ENCODE measurements around the gene PDK3.

The PDK3 gene

DNA sequence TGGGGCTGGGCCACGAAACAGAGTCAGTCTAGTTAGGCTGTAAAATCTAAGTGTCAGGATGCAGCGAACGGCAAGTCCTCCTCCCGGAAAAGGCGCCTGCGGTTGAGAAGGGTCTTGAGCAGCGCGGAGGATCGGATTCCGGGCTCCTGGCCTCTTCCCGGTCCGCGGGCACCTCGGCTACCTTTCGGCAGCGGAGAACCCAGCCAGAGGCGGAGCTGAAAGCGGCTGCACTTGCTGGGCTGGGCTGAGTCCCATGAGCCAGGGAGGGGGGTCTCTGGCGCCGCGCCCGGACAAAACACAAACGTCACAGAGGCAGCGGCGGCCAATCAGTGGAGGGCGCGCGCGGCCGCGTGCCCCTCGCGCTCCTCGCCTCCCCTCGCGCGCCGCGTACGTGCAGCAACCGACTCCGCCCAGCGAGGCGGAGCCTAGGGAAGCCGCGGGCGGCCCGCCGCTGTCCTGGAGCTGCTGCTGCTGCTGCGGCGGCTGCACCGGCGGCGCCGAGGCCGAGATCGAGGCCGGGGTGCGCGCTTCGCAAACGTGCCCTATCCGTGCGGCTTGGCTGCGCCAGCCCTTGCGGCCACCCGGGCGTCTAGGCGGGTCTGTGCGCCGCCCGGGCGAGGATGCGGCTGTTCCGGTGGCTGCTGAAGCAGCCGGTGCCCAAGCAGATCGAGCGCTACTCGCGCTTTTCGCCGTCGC lies at the start of gene PDK3:
Gene PDK3, plus strand, starts transcription at position 451 of the 696 bp plus-strand sequence. Its CDS starts 170 bp downstream, at position 621.
- peak; percentile 65 to 76 for DNase-seq (ENCODE audit: low read depth in 2 of 2)

DNA sequence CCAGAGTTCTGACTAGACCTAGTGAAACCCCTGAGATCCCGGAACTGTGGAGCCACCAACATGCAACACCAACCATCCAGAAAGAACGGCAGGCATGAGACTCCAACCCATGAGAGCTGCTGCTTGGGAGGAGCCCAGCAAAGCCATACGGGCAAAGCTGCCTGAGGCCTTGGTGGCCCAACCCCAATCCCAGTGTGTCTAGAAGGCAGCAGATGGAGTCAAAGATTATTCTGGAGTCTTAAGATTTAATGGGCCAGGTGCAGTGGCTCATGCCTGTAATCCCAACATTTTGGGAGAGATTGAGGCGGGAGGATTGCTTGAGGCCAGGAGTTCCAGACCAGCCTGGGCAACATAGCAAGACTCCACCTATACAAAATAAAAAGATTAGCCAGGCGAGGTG lies 49.2 kb upstream of the PDK3 start:
- DNase-seq (ENCODE audit: low read depth in 2 of 2): no peak

DNA sequence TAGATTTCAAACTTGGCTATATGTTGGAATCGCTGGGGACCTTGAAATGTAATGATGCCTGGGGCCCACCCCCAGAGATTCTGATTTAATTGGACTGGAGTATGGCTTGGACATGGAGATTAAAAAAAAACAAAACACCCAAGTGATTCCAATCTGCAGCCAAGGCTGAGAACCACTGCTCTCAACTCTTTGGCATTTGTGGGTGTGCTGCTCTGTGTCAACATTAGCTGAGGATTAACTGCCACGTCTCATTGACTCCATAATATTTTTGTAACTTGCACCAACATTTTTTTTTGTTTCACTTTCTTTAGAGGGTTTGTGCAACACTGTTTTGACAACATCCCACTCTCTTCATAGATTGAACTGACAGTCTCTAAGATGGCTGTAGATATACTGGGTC lies 41.1 kb upstream of the PDK3 start:
- no peak for DNase-seq (ENCODE audit: low read depth in 2 of 2)

DNA sequence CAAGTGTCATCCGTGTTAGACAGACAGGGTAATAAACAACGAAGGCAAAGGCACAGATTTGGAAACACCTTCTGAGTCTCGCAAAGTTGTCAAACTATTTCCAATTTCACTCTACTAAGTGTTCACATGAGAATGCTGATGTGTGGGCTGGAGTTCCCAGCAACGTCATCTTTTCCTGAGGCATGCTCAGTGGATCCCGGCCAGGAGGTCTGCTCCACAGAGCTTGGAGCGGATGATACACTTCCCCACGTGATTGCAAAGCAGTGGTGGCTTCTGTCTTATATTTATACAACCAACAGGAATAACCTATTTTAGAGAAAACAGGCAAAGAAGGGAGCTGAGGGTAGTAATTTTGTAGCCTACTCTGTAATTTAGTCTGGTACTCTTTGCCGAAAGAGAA lies 40.1 kb upstream of the PDK3 start:
- DNase-seq (ENCODE audit: low read depth in 2 of 2): no peak

DNA sequence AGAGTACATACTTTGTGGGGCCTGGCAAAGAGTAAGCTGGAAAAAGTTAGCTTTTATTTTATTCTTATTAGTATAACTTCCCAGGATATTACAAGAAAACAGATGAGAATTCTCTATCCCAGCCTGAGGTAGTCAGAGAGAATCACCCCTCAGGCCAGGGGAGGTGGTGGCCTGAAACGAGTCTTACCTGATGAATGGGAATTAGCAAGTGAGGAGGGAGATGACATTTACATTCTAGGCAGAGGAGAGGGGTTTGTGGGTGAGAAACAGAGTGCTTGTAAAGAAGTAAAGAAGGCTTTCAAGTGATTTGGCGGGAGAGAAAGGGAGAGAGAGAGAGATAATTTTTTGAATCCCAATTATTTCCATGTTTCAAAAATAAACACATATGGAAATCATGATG lies 39.3 kb upstream of the PDK3 start:
- DNase-seq (ENCODE audit: low read depth in 2 of 2): no peak

DNA sequence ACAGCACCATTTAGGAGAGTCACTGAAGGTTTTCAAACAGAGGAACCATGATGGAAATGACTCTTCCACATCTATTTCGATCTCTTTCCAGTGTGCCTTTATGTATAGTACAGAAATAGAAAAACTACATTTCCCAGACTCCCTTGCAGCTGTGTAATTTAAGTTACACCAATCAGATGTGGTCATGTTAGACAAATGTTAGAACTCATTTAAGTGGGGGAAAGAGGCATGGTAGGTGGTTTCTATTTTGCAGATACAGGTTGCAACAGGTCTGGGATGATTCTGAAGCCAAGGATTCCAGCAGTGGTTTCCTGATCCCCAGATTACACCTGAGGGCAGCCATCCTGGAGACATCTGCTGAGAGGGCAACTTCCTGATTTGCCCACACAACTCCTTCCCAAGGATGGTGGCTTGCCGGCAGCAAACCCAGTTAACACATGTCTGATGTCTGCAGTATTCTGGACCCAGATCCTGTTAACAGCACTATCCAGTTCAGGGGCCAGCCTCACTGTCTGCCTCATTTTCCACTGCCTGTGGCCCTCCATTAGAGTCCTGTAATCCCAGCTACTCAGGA lies 38.7 kb upstream of the PDK3 start:
- no peak for DNase-seq (ENCODE audit: low read depth in 2 of 2)

DNA sequence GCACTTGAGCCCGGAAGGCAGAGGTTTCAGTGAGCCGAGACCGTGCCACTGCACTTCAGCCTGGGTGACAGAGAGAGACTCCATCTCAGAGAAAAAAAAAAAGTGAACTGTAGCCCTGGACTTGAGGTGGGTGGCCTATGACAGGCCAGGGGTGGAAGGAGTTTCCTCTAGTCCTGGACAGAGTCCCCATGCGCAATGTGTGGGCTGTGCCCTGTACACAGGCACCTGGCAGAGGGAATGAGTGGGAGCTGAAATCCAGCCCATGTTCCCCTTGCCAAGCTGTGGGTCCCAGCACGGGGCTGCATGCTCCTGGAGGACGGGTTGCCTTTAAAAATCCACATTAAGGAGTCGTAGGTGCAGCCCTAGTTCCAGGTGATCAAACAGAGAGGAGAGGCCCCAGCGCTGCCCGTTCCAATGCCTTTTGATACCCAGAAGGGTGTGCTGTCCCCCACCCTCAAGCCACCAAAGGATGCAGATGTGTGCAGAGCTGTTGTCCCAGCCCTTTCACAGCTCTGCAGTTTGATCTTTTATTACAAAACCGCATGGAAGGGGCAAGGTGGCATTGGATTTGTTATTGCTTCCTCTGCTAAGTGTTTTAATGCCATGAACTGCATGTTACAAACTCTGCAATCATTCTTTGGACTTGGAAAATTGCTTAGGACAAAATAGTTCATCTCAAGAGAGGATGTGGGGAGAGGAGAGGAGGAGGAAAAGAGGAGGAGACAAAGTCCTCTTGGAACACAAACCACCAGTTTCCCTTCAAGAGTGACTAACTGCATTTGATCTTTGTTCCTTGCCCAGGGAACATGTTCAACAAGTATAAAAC lies 38.0 kb upstream of the PDK3 start:
- no peak for DNase-seq (ENCODE audit: low read depth in 2 of 2)

DNA sequence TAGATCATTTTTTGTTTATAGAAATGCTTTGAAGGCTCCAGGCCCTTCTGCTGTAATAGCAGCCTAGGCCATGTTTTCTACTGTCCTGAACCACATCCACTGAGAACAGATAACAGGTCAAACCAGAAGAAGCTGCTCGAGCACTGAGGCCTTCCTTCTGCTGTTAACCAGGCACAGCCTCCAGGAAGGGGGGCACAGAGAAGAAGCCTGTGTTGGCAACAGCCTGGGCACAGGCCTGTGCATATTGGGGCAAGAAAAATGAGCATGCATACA lies 37.4 kb upstream of the PDK3 start:
- DNase-seq (ENCODE audit: low read depth in 2 of 2): no peak

DNA sequence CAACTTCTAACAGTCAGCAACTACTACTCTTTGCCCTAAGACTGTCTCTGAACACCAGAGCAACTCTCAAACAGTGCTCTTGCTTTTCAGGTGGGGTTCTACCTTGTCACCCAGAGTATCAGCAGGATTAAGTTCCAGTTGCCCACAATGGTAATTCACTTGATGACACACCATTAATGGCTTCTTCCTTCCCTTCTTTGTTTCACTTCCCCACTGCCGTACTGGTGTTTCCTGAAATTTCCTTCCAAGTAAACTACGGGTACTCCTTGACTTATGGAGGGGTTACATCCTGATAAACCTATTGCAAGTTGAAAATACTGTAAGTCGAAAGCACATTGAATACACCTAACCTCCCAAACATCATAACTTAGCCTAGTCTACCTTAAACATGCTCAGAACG lies 36.6 kb upstream of the PDK3 start:
- DNase-seq (ENCODE audit: low read depth in 2 of 2): no peak

DNA sequence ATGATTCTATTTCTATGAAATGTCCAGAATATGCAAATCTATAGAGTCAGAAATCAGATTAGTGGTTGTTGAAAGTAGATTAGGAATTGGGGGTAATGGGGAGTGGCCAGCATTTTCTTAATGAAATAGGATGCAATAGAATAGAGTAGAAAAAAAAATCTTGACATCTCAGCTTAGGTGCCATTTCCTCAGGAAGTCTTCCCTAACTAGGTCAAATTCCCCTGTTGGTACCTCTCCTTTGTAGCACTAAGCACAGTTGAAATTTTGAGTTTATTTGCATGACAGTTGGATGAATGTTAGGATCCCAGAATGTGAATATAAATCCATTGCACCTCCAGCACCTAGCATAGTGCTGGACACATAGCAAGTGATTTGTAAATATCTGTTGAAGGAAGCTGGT lies 30.0 kb upstream of the PDK3 start:
- DNase-seq (ENCODE audit: low read depth in 2 of 2): no peak

DNA sequence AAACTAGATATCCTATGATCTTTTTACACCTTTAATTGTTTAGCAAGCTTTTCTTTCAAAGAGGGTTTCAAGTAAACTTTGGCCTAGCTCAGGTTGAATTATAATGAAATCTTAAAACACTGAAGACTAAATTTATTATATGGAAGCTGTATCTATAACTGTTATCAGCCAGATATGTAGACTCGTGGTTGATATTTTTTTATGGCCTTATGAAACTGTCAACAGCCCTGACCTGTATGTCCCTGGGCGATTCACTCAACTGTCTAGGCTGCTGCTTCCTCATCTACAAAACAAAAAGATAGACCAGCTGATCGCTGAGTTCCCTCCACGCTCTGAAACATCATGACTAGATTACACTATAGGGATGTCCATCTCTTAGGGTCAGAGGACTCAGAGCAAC lies 21.2 kb upstream of the PDK3 start:
- no peak for DNase-seq (ENCODE audit: low read depth in 2 of 2)

DNA sequence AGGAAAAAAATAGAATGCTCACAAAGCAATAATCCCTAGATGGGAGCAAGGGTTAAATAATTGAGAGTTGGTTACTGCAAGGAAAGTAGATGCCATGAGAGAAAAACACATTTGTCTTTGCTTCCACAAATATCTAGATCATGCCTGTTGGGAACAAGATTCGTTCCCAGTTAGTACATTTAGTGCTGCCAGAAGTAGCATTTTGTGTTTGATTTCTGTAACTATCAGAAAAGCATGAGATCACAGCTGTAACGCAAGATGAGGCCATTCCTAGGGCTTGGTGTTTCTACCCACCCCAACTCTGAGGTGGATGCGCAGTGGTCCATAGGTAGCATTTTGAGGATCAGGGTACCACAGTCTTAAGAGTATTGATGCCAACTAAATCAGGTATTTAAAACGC lies 20.4 kb upstream of the PDK3 start:
- DNase-seq (ENCODE audit: low read depth in 2 of 2): no peak

DNA sequence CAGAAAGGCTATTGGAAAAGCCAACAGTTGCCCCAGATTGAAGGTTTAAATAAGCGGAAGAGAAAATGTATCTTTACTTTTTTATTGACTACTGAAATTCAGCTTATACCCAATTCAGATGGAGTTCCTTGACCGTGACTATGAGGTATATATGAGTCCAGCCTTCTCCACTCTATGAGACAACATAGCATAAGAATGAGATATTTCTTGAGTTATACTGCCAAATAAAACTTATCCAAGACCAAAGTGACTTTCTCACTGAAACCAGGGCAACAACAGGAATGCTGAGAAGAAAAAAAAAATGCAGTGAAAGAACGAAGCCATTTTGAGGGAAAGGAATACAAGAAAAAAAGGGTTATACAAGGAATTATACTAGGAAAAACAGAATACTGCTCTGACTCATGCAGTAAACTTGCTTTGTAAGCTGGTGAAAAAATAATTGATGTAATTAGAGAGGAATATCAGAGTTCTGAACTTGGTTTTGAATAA lies 16.3 kb upstream of the PDK3 start:
- DNase-seq (ENCODE audit: low read depth in 2 of 2): no peak

DNA sequence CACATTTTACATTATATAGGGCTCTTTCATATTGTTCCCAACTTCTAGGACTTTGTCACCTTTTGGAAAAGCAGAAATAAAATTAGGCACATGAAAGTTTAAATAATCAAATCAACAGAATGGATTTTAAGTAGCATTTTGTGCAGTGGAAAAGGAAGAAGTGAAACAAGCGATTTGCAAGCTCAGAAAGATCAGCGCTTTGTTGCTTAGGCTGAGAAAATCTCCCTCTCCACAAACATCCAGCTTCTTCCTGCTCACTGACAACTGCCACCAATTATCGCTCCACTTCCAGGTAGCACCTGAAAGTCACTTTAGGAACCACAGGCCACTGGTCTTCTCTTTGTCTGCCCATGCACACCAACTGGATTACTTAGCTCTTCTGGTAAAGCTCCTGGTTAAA lies 2.0 kb upstream of the PDK3 start:
- DNase-seq (ENCODE audit: low read depth in 2 of 2): no peak

DNA sequence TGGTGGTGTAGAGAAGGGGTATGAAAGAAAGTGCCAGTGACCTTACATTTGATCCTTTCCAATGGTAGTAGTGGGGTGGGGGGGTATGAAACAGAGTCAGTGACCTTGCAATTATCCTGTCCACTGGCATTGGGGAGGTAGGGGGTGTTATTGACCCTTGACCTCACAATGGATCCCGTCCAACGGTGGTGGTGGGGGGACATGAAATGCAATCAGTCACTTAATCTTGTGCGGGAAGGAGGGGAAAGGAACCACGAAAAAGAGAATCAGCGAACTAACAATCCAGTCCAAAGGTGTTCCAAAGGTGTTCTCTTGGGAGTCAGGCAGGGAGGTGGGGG lies 619 bp upstream of the PDK3 start:
- DNase-seq (ENCODE audit: low read depth in 2 of 2): no peak

DNA sequence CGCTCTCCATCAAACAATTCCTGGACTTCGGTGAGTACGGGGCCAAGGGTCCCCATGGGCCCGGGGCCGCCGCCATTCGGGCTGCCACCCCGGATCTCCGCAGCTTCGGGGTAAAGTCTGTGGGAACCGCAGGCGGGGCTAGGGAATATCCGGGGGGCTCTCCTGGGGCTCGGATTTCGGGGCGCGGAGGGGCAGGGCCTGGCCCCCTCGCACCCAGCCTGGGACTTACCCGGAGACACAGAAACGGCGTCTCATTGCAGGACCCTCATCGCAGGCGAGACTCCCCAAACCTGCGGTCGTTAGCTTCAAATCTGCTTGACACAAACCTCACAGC lies 413 bp downstream of the PDK3 start:
- no peak for DNase-seq (ENCODE audit: low read depth in 2 of 2)

DNA sequence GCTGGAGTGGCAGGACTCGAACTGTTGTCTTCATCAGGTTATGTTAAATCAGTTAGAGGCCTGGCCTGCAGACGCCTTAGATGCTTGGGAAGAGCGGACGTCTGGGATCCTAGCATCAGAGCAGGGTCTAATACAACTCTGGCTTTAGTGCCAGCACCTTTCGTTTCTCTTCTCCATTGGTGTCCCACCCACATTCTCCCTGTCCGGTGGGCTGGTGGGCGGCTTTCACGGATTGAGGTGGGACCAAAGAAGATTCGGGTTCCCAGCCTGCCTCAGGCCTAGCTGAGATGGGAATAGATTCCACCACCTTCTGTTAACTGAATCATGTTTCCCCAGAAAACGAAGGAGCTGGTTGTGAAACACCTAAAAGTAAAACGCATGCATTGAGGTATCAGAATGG lies 939 bp downstream of the PDK3 start:
- DNase-seq (ENCODE audit: low read depth in 2 of 2): no peak

DNA sequence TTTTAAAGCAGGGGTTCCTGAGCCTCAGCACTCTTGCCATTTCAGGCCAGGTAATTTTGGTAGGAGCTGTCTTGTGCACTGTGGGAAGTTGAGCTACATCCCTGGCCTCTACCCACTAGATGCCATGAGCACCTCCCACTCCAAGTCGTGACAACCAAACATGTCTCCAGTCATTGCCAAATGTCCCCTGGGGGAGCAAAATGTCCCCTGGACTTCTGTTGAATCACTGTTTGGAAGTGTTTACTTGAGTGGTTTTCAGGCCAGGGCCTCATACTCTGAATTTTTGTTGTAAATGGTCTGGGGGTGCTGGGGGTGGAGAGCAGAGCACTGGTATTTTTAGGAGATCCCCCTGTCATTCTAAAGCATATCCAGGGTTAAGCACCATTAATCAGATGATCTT lies 3.2 kb downstream of the PDK3 start:
- DNase-seq (ENCODE audit: low read depth in 2 of 2): no peak

DNA sequence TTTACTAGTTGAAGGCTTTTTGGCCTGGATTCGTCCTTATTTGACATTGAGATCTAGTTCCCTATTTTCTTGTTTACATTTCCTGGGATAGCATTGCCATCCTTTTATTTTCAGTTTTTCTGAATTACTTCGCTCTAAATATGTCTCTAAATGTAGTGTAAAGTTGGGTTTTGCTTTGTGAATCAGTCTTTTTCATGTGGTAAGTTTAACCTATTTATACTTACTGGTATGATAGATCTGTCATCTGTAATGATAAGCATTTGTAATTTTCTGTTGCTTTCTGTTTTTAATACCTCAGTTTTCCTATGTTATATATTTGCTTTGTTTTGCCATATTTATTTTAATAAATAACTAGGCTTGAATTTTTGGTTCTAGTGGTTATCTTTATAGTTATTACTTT lies 6.7 kb downstream of the PDK3 start:
- no peak for DNase-seq (ENCODE audit: low read depth in 2 of 2)

DNA sequence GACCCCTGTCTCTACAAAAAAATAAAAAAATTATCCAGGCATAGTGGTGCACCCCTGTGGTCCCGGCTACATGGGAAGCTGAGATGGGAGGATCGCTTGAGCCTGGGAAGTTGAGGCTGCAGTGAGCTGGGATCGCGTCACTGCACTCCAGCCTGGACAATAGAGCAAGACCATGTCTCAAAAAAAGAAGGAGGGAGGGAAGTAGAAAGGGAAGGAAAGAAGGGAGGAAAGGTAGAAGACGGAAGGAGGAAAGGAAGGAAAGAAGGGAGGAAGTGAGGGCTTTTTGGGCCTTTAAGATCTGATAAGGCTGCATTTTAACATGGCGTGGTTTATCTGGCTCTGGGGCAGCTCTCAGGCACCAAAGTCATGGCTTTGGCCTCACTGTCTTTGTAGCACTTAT lies 10.4 kb downstream of the PDK3 start:
- DNase-seq (ENCODE audit: low read depth in 2 of 2): no peak

DNA sequence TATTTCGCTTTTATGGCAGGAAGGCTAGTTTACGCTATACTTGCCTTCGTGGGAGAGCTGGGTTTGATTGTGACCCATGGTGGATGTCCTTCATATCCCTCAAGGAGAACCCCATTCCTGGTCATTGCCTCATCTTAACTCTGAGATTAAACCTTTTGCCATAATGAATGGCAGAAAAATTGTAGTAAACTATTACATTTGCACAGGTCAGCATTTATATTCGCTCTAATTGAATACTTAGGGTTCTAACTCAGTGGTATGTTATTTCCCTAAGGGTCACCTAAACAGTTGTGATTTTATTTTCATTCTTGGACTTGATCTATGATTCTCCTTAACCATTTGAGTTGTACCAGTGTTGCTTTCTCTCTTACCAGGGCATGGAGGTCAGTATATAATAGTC lies 13.4 kb downstream of the PDK3 start:
- no peak for DNase-seq (ENCODE audit: low read depth in 2 of 2)

DNA sequence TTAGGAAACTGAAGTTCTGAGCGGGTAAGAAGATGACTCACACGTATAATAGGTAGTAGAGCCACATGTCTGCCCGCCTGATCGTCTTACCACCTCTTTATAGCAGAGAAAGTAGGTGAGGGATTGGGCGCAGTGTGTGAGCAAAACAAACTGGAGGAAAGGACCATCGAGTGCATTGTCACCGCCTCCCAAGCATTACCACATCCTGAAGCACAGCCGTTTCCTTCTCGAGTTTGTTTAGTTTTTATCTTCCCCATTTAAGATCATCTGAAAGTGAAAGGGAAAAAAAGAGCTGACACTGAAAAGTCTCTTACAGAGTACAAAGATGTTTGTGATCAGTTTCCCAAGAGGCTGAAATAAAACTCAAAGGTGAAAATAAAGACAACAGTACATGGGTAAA lies 14.8 kb downstream of the PDK3 start:
- peak; percentile 45 to 58 for DNase-seq (ENCODE audit: low read depth in 2 of 2)

DNA sequence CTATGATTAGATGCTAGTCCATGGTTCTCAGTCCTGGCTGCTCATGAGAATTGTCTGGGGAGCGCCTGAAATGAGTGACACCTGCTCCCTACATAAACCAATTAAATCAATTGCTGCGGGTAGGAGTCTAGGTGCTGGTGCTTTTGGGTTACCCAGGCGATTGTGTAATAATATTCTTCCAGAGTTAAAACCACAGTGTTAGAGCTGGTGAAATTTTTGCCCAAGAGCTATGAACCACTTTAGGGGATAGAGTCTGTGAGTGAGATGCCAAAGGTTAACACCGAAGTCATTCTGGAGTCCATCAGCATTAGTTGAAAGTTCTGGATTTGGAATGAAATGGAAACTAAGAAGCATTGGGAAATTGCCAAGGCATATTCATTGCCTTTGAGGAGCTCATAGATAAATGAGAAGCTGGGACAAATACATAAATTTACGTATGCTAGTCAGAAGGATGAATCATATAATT lies 15.3 kb downstream of the PDK3 start:
- DNase-seq (ENCODE audit: low read depth in 2 of 2): no peak

Data from stimulated activated CD4-positive, alpha-beta T cell treated with anti-CD3 and anti-CD28 coated beads, Interleukin-15, amount 100 ng/mL, for 48 hours (primary cell).